Large intestine (tissue), 3 donors: Measurements from ENCODE around the gene EMC9. TPM values are rescaled to one million over a fixed set of nuclear protein-coding genes. Genes with fewer than 3 reads are reported as not detected.

ENCODE experiments used
- DNase-seq, 2 donors: peaks; one replicate each; pipeline versions ENCODE4 v3.0.0 to v3.0.0-alpha.2; 2013
- H3K27ac ChIP-seq: one replicate; pipeline ENCODE4 v1.5.1; 2013; ENCODE audit warnings: low read length
- H3K27me3 ChIP-seq: 2 replicates; pipeline ENCODE4 v1.6.1; 2013; ENCODE audit warnings: low read length; ENCODE audit not compliant: control insufficient read depth, insufficient read depth
- H3K36me3 ChIP-seq: 2 replicates; pipeline ENCODE4 v1.6.1; 2013; ENCODE audit warnings: low read length; ENCODE audit not compliant: control insufficient read depth, insufficient read depth
- H3K4me1 ChIP-seq: one replicate; pipeline ENCODE4 v1.6.1; 2013; ENCODE audit warnings: low read length; ENCODE audit not compliant: control insufficient read depth, insufficient read depth
- H3K4me3 ChIP-seq: one replicate; pipeline ENCODE4 v1.5.1; 2013; ENCODE audit warnings: low read length
- H3K9me3 ChIP-seq: one replicate; pipeline ENCODE4 v1.6.1; 2013; ENCODE audit warnings: mild to moderate bottlenecking, low read depth, low read length, moderate library complexity; ENCODE audit not compliant: control insufficient read depth
- WGBS: methylation state at CpG from one replicate; pipeline ENCODE4 v1.1.5; 2013; ENCODE audit warnings: low lambda C conversion rate; ENCODE audit not compliant: insufficient coverage; 5-methylcytosine and 5-hydroxymethylcytosine counted together
- polyA plus RNA-seq: library from polyadenylated mRNA; unstranded; fragments of 120-200 nt; gene quantifications from one replicate; pipeline ENCODE4 v1.2.1, GENCODE V29; 2013

Gene EMC9
- polyA plus RNA-seq, 1 donor: 33.9 TPM

DNA sequence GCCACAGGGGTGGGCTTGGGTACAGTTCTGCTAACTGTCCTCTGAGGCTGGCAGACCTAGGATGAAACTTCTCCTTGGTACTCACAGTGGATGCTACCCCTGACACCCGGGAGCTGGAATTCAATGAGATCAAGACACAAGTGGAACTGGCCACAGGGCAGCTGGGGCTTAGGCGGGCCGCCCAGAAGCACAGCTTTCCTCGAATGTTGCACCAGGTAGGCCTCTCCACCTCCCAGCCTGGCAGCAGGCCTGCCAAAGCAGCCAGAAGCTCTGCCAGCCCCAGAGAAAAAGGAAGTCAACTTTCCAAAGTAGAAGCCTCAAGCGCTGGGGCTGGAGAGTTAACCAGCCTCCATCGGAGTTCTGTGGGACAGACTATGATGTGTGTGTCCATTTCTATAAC, 24.2 kb downstream of the EMC9 start:
- H3K36me3 ChIP-seq: peaks cover 49% of the 10 kb centered on the region
- DNase-seq: no peak
- H3K4me3 ChIP-seq: no peak overlapping the region
- no peak overlapping the region for H3K27ac ChIP-seq
- H3K4me1 ChIP-seq: peaks cover 5% of the 10 kb centered on the region
- no peaks in the 10 kb centered on the region for H3K9me3 ChIP-seq
- H3K27me3 ChIP-seq: no peaks in the 10 kb centered on the region
- no CpG with 5 or more reads among the region's 6 CpGs for WGBS

DNA sequence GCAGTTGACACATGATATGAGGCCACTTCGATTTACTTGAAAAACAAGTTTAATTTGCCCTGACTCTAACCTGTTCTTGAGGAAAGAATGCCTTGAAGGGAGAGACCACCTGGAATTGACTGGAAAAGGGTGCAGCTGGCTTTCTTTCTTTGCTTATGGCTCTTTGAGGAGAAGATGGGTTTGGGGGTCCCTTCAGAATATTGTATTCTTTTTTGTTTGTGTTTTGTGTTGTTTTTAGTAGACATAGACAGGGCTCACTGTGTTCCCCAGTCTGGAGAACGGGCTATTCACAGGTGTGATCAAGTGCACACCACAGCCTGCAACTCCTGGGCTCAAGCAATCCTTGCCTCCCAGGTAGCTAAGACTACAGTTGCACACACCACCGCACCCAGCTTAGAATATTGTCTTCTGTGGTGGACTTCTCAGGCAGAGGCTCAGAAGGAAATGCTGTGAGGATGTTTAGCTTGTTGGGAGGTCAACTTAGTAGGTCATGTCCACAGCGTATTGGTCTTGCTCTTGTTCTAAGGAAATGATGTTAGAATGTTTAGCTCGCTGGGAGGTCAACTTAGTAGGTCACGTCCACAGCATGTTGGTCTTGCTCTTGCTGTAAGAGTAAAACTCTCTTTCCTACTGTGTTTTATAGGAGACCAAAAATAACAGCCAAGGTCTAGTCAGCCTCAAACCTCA, 25.1 kb downstream of the EMC9 start:
- H3K4me3 ChIP-seq: peak overlapping the region; percentile 67
- H3K9me3 ChIP-seq: no peaks in the 10 kb centered on the region
- H3K27ac ChIP-seq: no peak overlapping the region
- peak in 1 of 2 donors; percentile 22 for DNase-seq
- peaks cover 6% of the 10 kb centered on the region for H3K4me1 ChIP-seq
- H3K27me3 ChIP-seq: no peaks in the 10 kb centered on the region
- H3K36me3 ChIP-seq: peaks cover 41% of the 10 kb centered on the region
- WGBS: no CpG with 5 or more reads among the region's 6 CpGs

DNA sequence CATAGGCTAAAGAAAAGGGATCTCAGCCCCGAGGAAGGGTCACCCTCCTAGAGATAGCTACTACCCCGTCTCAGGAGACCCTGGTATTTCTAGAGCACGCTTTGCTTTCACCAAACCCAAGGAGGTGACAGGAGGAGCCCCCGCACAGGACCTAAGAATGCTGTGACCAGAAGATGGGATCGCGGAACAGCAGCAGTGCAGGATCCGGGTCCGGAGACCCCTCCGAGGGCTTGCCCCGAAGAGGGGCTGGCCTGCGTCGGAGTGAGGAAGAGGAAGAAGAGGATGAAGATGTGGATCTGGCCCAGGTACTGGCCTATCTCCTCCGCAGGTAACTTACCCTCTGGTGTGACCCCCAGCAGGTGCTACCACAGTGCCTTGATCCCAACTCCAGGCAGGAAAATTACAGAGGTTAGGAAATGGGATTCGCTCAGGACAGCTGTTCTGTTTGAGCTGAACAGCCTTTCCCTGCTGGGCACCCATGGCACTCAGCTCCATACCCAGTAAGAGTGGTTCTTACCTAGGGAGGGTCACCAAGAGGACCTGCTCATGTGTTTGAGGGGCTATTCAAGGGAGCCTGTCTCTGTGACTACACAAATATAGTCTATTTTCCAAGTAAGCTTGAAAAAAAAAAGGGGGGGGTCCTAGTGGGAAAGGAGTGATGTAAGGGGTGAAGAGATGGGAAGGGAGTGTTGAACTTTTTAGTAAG, 25.8 kb downstream of the EMC9 start:
- Histone ChIP-seq H3K4me1 (peaks cover 10% of the 10 kb centered on the region), H3K36me3 (peaks cover 34% of the 10 kb centered on the region), H3K9me3 (no peaks in the 10 kb centered on the region), H3K4me3 (peak overlapping the region; percentile 67), H3K27ac (peak overlapping the region; percentile 96), H3K27me3 (no peaks in the 10 kb centered on the region)
- no CpG with 5 or more reads among the region's 14 CpGs for WGBS
- DNase-seq: no peak

DNA sequence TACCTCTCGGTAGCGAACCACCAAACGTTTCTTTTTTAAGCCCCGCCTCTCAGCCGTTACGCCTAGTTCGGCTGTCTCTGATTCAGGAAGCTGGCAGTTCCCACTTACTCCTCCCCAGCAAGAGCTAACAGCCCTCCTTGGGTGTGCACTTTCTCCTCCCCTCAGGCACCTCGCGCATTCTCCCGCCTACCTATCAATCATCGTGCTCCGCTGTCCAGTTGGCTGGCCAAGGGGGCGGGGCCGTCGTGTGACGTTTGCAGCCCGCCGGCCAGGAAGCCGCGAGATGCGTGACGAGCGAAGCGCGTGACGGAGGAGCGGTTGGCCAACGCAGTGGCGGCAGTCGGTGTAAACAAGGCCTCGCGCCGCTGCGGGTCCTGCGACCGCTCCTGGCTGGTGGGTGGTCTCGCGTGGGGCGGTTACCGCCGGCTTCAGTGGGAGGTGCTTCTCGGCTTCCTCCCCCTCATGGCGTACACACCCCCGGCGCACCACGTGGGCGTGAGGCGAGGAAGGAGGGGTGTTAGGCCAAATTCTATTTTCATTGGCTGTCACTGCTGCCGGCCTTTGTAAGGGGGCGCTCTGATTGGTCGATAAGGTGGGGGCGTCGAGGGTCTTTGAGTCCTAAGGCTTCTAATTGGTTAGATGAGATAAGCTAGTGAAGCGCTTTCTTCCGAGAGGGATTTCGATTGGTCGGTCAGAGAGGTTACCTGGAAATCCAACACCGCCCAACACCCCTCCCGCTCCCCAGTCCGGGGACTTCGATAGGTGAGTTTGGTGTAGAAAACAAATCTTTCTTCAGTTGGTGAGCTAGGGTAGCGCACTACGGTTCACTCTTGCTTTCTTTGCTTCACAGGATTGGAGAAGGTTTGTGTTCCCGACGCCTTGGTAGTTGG, 26.6 kb downstream of the EMC9 start, which contains the start of the genes DCAF11 and NRL:
TSS of gene DCAF11 (plus strand) at position 246 of the 890 bp plus-strand sequence. CDS start 818 bp downstream, outside the sequence.
TSS of gene NRL (minus strand) at position 418 of the 890 bp plus-strand sequence. CDS start 32,101 bp downstream, outside the sequence.
- DNase-seq: peak; percentile 100
- H3K4me3 ChIP-seq: peak within 1 kb of the TSS; percentile 67
- no peaks in the 10 kb centered on the region for H3K27me3 ChIP-seq
- no CpG with 5 or more reads among the region's 65 CpGs for WGBS
- peak within 1 kb of the TSS; percentile 96 for H3K27ac ChIP-seq
- H3K4me1 ChIP-seq: peaks cover 15% of the 10 kb centered on the region
- H3K36me3 ChIP-seq: peaks cover 29% of the 10 kb centered on the region
- no peaks in the 10 kb centered on the region for H3K9me3 ChIP-seq

DNA sequence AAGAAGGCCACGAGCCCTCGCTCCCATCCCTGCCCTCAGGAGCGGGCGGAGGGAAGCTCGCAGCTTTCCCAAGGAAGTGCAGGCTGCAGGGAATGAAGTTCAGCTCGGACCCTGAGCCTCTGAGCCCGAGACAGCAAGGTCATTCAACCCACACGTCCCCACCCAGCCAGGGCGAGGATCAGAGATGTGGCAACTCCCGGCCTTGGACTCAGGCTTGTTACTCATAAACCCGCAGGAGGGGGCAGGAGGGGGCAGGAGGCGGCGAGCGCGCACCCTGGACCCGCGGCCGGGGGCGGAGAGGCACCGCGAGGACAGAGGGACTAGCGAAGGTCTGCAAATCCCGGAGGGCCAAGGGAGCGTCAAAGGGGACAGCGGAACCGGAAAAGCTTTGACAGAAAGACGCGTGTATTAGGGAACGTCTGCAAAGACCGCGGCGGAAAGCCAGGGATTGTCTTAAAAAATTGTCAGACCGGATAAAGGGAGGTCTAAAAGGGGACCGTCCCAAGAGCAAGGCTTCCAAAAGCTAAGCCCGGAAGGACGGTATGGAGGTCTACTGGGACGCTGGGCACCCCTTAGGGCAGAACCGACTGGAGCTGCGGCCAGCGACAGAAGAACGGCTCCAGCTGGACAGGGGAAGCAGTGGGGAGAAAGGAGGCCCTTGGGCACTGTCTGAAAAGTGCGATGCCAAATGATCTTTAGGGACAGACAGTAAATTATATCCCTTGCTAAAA, 27.4 kb downstream of the EMC9 start:
- H3K27ac ChIP-seq: peak overlapping the region; percentile 96
- no peaks in the 10 kb centered on the region for H3K9me3 ChIP-seq
- peaks cover 17% of the 10 kb centered on the region for H3K4me1 ChIP-seq
- 0% methylated on average over 1 of the region's 42 CpGs for WGBS
- DNase-seq: peak; percentile 97 to 99
- H3K4me3 ChIP-seq: peak overlapping the region; percentile 67
- no peaks in the 10 kb centered on the region for H3K27me3 ChIP-seq
- H3K36me3 ChIP-seq: peaks cover 21% of the 10 kb centered on the region

DNA sequence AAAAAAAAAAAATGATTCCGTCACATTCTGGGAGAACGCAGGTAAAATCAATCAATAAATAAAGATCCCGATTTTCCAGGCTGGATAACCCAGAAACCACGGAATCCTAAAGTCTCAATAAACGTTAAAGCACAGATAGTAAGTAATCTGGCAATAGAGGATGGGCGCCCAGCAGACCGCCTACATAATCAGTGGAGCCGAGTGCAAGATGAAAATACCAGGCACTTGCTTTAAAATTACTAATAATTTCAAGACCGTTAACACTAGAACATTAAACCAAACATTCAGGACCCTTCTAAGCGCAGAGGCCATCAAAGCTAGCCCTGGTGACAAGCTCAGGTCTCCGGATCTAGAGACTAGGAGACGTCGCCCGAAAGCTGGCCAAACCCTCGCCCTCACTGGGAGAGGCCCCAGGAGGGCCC, 28.0 kb downstream of the EMC9 start:
- Histone ChIP-seq H3K4me3 (peak overlapping the region; percentile 67), H3K27ac (peak overlapping the region; percentile 96), H3K27me3 (no peaks in the 10 kb centered on the region), H3K9me3 (no peaks in the 10 kb centered on the region), H3K36me3 (peaks cover 15% of the 10 kb centered on the region), H3K4me1 (peaks cover 18% of the 10 kb centered on the region)
- WGBS: 22% methylated on average over 3 of the region's 15 CpGs
- DNase-seq: no peak

DNA sequence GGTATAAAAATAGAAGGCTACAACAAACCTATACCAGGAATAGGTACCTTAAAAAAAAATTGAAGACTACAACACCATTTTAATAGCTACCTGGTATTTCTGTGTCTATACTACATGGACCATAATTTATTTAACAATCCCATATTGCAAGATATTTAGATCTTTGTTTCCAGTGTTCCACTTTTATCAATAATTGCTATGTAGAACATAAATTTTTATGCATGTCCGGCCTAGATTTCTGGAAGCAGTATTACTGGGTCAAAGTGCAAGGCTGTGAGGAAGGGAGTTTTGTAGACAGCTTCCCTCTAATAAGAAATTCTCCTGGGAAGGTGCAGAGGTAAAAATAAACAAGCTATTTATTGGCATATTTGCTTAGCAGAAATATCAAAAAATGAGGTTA, 30.9 kb downstream of the EMC9 start:
- WGBS: no CpG with 5 or more reads among the region's 1 CpG
- Histone ChIP-seq H3K4me3 (no peak overlapping the region), H3K27me3 (no peaks in the 10 kb centered on the region), H3K9me3 (no peaks in the 10 kb centered on the region), H3K36me3 (no peaks in the 10 kb centered on the region), H3K4me1 (peaks cover 18% of the 10 kb centered on the region), H3K27ac (peak overlapping the region; percentile 4)
- DNase-seq: peak in 1 of 2 donors; percentile 62

DNA sequence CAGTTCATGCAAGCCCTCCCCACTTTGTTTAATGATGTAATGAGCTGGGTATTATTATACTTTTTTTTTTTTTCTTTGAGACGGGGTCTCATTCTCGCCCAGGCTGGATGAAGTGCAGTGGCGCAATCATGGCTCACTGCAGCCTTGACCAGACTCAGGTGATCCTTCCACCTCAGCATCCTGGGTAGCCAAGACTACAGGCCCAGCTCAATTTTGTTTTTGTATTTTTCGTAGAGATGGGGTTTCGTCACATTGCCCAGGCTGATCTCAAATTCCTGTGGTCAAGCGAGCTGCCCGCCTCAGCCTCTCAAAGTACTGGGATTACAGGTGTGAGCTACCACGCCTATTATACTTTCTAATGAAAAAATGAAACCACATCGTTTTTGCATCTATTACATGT, 31.3 kb downstream of the EMC9 start:
- Histone ChIP-seq H3K27ac (peak overlapping the region; percentile 4), H3K4me1 (peaks cover 18% of the 10 kb centered on the region), H3K4me3 (no peak overlapping the region), H3K9me3 (no peaks in the 10 kb centered on the region), H3K27me3 (no peaks in the 10 kb centered on the region), H3K36me3 (no peaks in the 10 kb centered on the region)
- 70% methylated on average over 2 of the region's 9 CpGs for WGBS
- no peak for DNase-seq

DNA sequence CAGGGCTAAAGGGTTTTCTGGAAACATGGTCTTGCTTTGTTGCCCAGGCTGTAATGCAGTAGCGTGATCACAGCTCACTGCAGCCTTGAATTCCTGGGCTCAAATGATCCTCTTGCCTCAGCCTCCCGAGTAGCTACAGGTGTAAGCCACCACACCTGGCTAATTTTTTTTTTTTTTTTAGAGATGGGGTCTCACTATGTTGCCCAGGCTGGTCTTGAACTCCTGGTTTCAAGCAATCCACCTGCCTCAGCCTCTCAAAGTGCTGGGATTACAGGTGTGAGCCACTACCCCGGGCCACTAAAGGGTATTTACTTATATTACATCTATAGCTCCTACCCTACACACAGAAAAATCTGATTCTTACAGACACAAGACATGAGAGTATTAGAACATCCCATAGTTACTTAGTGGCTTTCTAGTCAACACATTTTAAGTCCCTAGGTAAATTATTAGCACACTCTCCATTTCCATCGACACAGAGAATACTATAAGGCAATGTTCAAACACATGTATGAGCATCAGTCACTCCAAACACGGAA, 33.0 kb downstream of the EMC9 start:
- Histone ChIP-seq H3K4me1 (peaks cover 14% of the 10 kb centered on the region), H3K9me3 (no peaks in the 10 kb centered on the region), H3K4me3 (no peak overlapping the region), H3K27ac (peak overlapping the region; percentile 27), H3K27me3 (no peaks in the 10 kb centered on the region), H3K36me3 (peaks cover 11% of the 10 kb centered on the region)
- no peak for DNase-seq
- whole genome bisulfite sequencing: 0% methylated on average over 1 of the region's 5 CpGs
